ENCODE measurements around the gene RGS6.
"Not testable (repeated sequence)": the region's sequence is repeated elsewhere in the genome, so short reads cannot be mapped to it uniquely, and the experiment has no call there.

The RGS6 gene

DNA sequence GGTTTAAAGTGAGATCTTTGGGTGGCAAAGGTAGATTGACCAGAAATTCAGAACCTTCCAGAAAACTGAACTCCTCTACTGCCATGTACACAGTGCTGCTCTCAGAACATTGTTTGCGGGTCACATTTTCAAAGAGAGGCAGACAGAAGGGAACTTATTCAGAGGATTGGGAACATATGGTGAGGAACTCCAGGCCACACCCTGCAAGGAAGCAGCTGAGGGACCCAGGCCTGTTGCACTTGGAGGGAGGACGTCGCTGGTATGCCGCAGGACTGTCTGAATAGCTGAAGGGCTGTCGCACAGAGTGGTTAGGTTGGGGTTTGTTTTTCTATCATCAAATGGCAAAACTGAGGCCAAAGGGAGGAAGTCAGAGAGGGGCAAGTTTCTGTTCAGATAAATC lies 520.5 kb downstream of the RGS6 start:
- no peak for DNase-seq (ENCODE audit: low read depth in 2 of 2)

DNA sequence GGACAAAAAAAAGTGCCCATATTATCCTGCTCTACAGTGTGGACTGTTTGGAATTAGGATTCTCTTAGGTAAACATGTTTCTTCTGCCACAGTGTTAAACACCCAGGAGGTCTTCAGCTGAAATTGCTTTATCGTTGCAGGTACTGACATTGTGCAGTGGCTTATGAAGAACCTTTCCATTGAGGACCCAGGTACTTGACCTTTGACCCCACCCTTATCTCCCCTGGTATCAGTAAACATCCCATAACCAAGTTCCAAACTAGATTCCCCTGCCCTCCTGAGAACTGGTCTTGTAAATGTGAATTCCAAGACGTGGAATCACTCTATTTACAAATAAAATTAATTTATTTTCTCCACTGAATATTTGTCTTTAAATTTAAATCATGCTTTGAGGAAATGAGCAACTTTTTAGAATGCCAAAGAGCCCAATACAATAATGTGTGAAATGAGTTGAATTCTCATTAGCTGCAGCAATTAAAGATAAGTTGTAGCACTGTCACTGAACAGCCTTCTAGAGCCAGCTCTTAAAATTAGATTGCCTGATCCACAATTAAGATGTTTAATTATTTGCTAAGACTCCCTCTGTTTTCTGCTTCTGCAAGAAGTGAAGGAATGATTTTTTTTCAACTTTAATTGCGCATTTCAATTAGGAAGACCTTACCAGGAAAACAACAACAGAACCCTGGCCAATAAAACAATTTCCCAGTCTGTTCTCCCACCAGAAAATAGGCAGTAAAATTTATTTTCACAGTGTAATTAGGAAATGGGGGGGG lies 522.3 kb downstream of the RGS6 start:
- no peak for DNase-seq (ENCODE audit: low read depth in 2 of 2)

DNA sequence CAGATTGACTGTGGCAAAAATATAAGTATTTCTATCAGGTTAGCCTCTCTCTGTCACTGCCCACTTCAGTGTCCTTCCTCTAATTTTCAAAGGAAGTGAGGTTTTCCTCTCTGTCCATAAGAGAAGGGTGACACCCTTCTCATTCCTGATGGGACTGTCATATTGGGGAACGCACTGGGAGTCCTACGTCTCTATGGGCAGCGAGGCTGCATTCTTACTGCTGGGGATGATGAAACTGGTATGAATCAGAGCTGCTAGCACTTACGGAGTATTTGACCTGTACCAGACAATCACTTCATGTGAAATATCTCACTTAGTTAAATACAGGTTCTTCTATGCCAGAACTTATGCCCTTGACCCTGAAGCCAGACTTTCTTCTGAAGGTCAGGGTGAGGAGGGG lies 525.4 kb downstream of the RGS6 start:
- no peak for DNase-seq (ENCODE audit: low read depth in 2 of 2)

DNA sequence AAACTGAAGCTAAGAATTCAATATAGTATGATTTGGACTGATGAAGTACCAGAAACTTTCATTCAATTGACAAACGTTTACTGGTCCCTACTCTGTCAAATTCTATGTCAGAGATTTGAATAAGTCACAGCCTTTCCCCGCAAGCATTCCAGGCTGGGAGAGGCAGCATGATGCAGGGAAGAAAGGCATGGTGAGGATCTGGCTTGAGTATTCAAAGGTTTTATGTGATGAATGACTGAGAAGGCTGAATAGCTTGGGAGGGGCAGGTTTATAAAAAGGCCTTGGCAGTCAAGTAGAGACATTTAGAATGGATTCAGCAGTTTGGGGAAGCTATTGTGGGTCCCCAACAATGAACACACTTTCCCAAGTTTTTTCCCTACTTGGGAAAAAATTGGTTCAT lies 529.8 kb downstream of the RGS6 start:
- no peak for DNase-seq (ENCODE audit: low read depth in 2 of 2)

DNA sequence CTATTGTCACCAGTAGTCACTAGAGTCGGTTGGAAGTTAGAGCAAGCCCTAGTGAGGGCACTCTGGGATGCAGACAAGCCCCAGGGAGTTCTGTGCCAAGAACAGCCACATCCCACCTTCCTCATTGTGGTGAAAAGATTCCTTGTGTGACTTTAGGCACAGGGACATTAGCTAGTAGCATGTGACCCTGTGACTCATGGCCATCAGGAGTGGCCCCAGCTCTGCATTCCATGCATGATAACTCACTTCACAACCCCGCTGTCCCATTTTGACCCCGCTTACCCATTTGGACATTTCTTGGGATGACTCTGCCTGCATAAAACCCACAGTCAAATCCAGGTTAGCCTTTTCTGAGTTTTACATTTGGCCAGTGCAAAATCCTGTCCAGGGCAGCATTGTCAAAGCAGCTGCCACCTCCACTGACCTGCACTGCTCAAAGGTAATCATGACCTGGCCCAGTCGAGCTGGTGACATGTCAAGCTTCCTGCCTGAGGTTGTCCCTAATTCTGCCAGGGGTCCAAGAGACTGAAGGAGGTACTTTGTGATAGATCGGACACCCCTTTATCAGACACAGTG lies 531.1 kb downstream of the RGS6 start:
- no peak for DNase-seq (ENCODE audit: low read depth in 2 of 2)

DNA sequence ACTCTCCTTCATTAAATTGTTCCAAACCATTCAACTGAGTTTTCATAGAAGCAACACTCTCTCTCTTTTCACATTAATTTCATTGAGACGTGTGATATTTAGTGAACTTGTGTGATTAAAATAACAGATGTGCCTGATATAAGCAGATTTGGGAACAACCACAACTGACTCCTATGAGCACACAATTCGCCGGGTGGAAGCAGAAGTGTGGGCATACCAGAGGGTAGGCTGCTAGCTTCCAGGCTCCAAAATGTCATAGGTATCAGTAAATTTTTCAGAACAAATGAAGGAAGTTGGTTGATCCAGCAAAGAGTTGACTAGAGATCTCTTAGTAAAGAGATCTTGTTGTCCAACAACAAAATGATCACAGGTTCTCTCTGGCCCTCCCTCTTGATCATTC lies 532.0 kb downstream of the RGS6 start:
- no peak for DNase-seq (ENCODE audit: low read depth in 2 of 2)

DNA sequence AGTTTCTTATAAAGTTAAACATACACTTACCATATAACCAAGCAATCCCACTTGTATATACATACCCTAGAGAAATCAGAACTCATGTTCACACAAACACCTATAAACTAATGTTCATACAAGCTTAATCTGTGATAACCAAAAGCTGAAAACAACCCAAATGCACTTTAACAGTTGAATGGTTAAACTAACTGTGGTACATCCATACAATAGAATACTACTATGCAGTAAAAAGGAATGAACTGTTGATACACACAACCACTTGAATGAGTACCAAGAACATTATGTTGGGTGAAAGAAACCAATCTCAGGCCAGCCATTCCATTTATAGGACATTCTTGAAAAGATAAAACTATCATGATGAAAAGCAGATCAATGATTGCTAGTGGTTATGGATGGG lies 534.1 kb downstream of the RGS6 start:
- DNase-seq (ENCODE audit: low read depth in 2 of 2): no peak

DNA sequence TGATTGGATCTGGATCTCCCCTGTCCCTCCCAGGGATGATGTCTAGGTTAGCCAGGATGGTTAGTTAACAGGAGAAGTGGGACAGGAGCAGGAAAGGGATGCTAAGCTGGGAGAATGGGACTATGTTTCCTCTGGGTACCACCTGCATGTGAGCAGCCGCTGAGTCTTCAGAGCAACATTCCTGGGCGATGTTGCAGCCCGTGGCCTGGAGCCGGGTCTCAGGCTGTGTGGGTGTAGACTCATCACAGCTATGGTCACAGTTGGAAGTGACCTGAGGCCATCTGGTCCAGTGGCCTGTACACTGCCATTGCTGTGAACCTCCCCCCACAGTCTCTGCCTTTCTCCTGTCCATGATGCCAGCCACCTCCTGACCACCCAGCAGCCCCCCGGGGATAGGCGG lies 539.1 kb downstream of the RGS6 start:
- no peak for DNase-seq (ENCODE audit: low read depth in 2 of 2)

DNA sequence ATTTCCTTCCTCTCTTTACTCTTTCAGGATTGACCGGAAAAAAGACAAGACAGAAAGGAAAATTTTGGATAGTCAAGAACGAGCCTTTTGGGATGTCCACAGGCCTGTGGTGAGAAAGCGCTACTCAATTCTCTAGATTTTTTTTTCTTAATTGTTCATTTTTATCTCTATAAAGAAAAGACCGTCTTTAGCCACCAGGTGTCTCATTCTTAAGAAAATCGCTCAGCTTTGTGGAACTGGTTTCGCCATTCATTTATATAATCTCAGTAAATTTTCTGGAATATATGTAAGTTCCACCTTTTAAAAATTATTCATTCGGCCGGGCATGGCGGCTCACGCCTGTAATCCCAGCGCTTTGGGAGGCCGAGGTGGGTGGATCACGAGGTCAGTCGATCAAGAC lies 540.6 kb downstream of the RGS6 start:
- no peak for DNase-seq (ENCODE audit: low read depth in 2 of 2)

DNA sequence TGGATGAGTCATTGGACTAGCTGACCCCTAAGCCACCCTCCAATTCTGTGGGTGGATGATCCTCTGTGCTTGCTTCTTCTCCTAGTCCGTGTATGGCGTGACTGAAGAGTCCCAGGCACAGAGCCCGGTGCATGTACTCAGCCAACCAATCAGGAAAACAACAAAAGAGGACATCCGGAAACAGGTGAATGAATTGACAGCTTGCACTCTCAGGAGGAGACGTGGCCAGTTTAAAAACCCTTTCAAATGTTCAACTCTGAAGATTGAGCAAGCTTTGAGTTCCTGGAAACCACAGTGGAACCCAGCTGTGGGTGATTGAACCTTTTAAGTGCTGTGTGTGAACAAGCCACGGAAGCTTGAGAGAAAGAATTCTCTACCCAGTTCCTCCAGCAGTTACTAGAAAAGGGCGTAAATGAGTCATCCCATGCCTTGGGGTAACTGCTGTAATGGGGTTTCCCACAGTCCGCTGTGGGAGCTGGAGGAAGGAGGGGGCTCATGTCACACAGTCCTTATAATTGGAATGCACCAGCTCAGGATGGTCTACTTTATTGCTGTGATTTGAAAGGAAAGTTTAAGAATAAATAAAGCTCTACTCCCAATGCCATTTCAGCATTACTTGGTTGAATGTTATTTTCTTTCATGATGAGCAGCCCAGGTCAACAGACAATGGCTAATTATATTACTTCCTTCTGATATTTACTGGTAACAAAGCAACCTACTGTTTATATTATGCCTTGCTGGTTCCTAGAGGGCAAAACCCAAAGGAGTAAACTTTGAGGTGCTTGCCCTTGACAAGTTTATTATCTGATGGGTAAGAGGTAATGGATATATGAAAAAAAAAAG lies 544.6 kb downstream of the RGS6 start:
- DNase-seq (ENCODE audit: low read depth in 2 of 2): peak; percentile 13 to 30

DNA sequence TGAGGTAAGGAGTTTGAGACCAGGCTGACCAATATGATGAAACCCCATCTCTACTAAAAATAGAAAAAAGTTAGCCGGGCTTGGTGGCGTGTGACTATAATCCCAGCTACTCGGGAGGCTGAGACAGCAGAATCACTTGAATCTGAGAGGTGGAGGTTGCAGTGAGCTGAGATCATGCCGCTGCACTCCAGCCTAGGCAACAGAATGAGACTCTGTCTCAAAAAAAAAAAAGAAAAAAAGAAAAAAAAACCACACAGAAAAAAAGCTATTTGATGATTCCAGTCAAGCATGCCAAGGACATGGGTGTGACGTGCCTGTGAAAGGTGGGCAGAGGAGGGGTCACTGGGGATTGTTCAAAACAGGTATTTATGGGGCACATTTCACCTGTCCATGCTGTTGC lies 545.3 kb downstream of the RGS6 start:
- not testable (repeated sequence) for DNase-seq (ENCODE audit: low read depth in 2 of 2)

DNA sequence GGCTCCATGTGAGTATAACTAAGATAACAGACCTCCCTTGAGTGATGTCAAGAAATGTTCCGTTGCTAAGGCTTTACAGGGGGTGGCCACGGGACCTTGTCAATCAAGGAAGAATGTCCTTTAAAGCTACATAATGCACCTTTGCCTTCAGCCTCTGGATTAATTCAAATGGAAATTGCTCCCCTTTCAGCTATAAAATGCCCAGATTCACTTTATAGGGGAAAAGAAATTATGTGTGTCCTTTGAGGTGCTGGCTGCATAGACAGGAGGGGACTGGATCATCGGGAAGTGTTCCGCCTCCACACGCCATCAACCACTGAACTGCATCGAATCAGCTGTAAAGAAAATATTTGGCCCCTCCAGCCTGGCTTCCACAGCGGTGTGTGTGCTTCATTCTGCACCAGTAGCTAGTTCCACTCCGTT lies 546.3 kb downstream of the RGS6 start:
- no peak for DNase-seq (ENCODE audit: low read depth in 2 of 2)

DNA sequence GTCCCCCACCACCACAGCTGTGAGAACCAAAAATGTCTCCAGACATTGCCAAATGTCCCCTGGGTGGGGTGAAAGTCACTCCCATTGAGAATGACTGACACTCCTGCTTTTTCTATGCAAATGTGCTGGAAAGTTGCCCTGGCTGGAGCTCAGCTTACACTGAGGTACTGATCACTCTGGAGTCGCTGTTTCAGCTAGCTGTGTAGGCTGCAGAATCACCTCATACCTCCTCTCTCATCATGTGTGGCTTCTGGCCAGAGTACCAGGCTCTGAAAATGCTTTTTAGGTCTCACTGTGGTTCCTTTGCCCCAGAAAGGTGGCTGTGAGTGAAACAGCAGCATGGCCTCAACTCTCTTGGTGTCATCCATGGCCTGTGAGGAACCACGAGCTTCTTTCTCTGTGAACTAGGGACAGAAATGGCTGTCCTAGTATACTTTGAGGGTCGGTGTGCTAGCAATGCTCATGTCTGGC lies 547.3 kb downstream of the RGS6 start:
- DNase-seq (ENCODE audit: low read depth in 2 of 2): no peak

DNA sequence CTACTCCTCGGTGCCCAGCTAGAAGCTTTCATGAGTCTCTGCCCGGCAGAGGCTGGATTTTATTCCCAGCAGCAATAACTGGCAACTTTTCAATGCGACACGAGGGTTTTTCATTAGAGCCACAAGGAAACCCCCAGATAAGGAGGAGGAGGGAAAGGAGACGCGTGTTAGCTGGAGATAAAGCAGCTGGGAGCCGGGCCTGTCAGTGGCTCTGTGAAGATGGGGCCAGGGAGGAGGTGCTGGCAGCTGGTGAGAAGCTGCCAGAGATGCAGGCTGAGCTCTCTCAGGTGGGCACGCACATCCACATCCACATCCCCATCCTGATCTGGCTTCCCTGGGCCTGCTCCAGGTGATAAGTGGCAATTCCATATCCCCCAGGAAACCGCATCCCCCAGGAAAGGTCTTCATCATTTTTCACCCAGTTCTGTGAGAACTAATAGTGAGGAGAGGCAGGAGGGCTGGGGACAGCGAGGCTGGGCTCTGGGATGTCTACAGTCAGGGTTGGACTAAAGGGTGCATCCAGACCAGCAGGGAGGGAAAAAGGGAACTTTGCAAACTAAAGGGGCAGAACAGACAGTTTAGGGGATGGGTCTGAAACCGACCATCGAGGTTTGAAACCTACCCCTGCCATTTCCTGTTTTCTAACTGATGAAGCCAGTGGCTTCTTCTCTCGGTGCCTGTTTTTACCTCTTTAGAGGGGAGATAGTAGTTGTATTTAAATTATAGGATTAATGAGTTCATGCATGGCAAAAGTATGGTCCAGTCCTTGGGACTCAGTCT lies 548.4 kb downstream of the RGS6 start:
- no peak for DNase-seq (ENCODE audit: low read depth in 2 of 2)

DNA sequence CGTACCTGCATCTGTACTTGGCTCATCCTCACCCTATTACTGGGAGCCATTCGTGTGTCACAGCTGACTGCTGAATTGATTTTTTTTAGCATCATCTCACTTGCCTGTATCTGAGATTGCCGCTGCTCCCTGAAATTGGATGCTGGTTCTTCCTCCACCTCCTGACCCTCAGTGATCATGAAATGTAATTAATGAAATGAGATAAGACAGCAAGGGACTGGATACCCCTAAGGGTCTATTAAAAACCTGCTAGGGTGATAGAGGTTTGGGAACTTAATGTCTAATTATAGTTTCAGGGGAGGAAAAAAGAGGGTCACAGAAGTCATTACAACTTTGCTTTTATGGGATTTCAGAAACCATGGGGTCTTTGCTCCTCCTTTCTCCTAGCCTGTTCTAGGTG lies 551.1 kb downstream of the RGS6 start:
- no peak for DNase-seq (ENCODE audit: low read depth in 2 of 2)

DNA sequence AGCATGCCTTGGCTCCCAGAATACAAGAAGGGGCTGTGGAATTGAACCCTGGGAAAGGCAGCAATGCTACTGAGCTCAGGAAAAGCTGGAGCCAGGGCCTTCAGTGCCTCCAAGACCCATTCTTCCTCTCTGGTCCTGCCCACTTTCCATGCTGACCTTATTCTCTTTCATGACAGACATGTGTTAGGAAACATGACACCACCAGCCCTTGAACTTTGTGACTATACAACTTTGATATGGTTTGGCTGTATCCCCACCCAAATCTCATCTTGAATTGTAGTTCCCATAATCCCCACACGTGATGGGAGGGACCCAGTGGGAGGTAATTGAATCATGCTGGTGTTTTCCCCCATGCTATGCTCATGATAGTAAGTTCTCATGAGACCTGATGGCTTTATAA lies 553.5 kb downstream of the RGS6 start:
- no peak for DNase-seq (ENCODE audit: low read depth in 2 of 2)

DNA sequence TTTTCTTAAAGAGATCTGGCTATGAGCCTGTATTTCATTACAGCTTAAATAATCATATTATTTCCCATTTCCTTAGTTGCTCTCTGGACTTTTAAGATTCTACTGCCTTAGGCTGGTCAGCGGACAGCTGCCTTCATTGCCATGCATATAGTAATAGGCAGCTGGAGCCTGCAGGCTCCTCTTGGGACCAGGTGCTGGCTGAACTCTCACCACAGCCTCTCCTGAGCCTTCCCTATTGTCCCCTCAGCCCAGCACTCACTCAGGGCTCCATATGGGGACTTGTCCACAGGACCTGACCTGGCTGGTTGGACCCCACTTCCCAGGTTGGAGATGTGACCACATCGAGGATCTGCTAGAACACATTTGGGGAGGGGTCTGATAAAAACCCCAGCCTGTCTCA lies 556.3 kb downstream of the RGS6 start:
- DNase-seq (ENCODE audit: low read depth in 2 of 2): no peak

DNA sequence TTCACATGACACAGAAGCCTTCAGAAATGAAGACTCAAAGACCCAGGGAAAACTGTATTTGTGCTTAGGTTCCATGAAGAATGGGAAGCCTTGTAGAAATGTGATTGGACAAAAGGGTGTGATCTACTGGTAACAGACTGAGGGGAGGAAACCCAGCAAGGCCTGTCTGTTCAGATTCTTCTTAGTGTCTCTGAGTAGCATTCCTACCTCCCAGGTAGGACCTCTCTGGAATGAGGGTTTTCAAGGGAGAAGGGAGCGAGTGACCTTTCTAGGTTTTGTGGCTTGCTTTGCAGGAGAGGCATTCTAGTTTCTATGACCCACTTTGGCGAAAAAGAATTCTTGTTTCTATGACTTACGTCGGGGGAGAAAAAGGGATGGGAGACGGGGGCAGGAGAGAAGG lies 560.0 kb downstream of the RGS6 start:
- no peak for DNase-seq (ENCODE audit: low read depth in 2 of 2)

DNA sequence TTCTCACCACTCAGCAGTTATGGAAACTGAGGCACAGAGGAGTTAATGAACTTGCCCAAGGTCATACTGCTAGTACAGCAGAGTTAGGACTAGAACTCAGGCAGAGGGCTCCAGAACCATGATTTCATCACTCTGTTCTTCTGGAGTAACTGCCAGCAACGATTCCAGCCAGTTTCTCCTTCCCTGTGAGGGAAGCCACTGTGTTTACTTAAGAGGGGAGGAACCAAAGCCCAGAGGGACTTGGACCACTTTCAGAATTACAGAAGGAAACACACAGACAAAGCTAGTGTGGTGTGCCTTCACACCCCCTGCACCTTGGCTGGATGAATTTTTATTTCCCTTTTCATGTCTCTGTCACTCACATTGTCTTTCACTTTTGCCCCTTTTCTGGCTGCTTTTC lies 563.4 kb downstream of the RGS6 start:
- DNase-seq (ENCODE audit: low read depth in 2 of 2): no peak

DNA sequence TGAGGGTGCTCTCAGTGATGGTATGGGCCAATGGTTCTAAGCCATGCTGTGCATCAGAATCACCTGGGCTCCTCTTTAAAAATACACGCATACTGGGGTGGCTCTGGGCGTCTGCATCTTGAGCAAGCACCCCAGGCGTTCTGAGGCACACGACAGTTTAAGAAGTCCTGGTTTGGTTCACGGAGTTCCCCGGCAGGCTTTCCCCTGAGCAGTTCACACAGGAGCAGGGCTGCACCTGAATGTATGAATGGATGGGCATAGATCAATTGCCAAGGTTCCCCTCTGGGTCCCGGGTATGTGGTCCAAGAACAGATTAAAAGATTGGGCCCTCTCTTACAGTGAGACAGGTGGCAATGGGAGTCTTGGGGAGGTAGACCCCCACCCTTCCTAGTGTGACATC lies 566.4 kb downstream of the RGS6 start:
- DNase-seq (ENCODE audit: low read depth in 2 of 2): no peak

DNA sequence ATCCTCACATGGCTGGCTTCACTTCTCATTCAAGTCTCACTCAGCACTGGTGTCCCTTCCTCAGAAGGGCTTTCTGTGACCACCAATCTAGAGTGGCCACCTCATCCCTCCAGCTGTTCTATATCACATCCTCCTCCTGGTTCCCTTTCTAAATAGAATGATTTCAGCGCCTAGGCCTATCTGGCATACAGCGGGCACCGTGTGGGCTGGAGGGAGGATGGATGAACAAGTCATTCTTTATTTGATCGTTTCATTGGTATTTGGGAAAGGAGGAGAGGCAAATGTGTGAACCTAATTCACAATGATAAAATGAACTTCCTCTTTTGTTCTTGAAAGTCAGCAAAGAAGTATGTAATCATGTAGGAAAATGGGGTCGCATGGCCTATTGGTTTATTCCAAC lies 567.5 kb downstream of the RGS6 start:
- no peak for DNase-seq (ENCODE audit: low read depth in 2 of 2)

DNA sequence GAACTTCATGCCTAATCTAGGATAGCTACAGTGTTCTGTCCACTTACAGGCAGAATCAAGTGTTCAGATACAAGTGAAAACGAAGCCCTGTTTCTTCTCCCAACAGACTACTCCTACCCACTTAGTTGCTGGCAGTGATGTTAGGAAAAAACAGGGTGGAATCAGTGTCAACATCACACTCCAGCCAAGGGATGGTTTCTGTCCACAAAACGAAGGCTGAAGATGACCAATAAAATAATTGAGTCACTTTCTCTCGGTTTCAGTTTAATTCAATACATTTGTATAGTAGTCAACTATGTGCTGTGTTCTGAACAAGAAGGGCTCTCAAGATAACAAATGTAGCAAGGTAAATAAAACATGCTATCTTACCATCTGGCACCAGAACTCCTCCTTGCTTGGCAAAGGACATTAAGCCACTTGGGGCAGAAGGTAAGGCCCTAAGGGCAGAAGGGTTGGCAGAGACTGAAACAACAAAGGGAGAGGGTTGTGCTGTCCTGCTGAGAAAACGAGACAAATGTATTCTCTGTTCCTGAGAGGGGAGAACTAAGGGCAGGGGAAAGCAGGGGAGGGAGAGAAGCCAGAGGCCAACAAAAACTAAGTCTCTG lies 568.1 kb downstream of the RGS6 start:
- DNase-seq (ENCODE audit: low read depth in 2 of 2): no peak
